NCI-H146 treated with DMSO at 0.1 percent for 48 hours (cell line): ENCODE data around the gene CLDN9.

ENCODE experiments used
- DNase-seq: peaks from one replicate; lab custom pipeline; 2025; ENCODE audit not compliant: unreplicated experiment; lab: John Stamatoyannopoulos, UW

Gene CLDN9

GRCh38 chr16:3012828-3013420 lies at the start of gene CLDN9:
TSS of gene CLDN9 (plus strand) at chr16:3012923. CDS start at chr16:3013363, 440 bp downstream.
- peak; percentile 78 for DNase-seq

GRCh38 chr16:2963074-2963722 lies 49.5 kb upstream of the CLDN9 start:
- DNase-seq: no peak

DNA sequence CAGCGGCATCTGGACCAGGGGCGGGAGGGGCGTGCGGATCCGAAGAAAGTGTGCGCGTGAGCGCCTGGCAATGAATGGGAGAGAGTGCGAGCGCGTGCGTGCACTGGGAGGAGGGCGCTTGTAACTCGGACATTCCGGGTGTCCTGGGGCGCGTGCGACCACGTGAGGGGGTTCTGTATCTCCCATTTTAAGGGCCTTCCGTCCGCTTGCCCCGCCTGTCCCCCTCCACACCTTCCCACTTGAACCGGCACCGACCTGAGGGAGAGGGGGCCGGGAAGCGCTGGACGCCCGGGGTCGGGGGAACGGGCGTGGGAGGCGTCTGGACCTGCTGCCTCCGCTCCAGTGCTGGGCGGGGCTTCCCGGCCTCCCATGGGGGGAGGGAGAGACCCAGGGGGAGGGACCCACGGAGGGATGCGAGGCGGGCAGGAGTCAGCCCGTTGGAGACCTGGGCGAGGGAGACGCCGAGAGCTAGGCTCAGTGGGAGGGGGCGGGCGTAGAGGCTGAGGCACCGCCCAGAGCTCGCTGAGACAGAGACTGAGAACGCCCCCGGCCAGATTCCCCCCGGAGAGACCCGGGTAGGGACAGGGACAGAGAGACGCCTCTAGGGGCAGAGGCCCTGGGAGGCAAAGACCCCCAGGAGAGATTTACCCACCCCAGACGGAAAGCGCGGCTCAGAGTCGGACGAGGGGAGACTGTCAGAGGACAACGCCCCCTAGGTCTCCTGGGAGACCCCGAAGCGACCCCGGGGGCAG lies 48.8 kb upstream of the CLDN9 start, which contains the start of gene KREMEN2:
Gene KREMEN2 (plus strand): TSS at position 553 of the 752 bp plus-strand sequence. CDS start 246 bp downstream, outside the sequence.
- DNase-seq: peak; percentile 85

DNA sequence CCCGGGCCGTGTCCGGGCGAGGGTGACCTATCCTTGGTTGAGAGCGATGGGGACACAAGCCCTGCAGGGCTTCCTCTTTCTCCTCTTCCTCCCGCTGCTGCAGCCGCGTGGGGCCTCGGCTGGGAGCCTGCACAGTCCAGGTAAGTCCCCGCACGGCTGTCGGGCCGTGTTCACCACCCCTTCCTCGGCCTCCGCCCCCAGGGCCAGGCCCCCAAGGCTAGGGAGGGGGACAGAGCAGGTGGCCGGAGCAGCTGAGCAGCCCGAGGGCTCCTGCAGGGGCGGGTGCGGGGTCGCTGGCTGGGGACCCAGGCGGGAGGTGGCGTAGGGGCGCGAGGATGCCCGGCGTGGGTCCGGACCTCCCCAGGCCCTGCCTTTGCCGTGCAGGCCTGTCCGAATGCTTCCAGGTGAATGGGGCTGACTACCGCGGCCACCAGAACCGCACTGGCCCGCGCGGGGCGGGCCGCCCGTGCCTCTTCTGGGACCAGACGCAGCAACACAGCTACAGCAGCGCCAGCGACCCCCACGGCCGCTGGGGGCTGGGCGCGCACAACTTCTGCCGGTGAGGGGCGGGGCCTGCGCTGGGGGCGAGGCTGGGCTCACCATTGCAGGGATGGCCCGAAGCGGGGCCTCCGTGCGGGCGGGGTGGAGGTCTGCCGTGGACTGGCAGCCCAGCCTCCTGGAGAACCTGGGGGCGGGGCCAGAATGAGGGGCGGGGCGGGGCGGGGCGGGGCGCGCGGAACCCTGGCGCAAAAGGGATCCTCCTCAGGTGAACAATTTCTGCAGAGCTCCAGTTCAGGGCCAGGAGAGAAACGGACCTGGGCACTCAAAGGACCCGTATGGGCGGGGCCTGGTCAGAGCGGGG lies 48.0 kb upstream of the CLDN9 start:
- DNase-seq: peak; percentile 84

GRCh38 chr16:2966043-2966807 lies 46.5 kb upstream of the CLDN9 start:
- DNase-seq: no peak

DNA sequence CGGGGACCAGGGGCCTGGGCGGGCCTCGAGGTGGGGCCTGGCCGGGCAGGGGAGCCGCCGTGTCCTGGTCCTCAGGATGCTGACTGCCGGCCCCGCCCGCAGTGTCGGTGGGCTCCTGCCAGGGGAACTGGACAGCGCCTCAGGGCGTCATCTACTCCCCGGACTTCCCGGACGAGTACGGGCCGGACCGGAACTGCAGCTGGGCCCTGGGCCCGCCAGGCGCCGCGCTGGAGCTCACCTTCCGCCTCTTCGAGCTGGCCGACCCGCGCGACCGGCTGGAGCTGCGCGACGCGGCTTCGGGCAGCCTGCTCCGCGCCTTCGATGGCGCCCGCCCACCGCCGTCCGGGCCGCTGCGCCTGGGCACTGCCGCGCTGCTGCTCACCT lies 45.9 kb upstream of the CLDN9 start:
- DNase-seq: no peak

DNA sequence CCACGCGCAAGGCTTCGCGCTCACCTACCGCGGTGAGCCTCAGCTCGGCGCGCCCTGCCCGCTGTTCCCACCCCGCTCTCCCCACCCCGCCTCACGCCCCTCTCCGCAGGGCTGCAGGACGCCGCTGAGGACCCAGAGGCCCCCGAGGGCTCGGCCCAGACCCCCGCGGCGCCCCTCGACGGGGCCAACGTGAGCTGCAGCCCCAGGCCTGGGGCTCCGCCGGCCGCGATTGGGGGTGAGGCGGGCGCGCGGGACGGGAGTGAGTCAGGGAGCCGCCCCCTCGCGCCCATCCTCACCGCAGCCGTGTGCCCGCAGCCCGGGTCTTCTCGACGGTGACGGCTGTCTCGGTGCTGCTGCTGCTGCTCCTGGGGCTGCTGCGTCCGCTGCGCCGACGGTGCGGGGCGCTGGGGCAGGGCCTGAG lies 45.5 kb upstream of the CLDN9 start:
- DNase-seq: no peak

DNA sequence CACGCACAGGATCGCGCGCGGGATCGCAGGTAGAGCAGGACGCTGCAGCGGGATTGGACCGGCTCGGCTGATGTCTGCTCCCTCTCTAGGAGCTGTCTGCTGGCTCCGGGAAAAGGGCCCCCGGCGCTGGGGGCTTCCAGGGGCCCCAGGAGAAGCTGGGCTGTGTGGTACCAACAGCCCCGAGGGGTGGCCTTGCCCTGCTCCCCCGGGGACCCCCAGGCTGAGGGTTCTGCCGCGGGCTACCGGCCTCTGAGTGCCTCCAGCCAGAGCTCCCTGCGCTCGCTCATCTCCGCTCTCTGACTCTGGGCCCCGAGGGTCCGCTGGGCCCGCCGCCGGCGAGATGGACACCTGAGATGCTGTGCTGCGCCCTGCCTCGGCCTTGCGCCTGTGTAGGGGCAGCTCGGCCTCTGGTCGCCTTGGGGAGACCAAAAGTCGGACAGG lies 45.0 kb upstream of the CLDN9 start:
- no peak for DNase-seq

- DNase-seq: no peak
Measured at GRCh38 chr16:2968368-2968737, 44.4 kb upstream of the CLDN9 start.

DNA sequence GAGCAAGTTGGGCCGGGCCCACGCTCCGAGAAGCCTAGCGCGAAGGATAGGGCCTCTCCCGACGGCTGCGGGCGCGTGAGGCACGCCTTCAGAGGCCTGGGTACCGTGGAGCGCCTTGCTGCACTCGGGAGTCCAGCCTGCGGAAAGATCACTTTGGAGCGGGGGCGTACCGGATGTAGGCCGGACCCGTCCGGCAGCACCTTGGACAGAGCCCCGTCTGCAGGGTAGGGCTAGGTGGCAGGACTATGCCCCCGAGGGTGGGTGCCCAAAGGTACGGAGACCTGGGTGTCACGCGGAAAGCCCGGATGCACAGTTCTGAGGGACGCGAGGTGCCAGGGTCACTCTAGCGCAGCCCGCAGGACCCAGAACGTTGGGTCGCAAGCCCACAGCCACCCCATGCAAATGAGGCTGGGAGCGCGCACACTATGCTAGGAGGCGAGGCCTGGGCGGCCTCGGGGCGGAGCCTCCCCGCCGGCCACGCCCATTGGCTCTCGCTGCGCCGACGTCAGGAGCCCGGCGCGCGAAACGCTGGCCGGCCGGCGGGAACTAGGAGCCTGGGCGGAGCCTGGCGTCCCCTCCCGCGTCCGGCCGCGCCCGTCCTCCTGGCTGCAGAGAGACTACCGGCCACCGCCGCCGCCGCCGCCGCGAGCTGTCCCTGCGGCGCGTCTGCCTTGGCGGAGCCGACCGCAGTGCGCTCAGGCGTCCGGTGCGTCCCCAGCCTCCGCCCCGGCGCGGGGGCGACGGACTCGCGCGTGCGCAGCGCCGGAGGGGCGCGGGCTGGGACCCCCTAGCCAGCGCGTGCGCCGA lies 43.8 kb upstream of the CLDN9 start, which contains the start of gene PAQR4:
Gene PAQR4 (plus strand): TSS at position 611 of the 807 bp plus-strand sequence. CDS start 327 bp downstream, outside the sequence.
- peak; percentile 81 for DNase-seq

- DNase-seq: peak; percentile 59
Measured at GRCh38 chr16:2969545-2970521, 42.9 kb upstream of the CLDN9 start.

GRCh38 chr16:2970563-2970962 lies 42.2 kb upstream of the CLDN9 start:
- DNase-seq: no peak

GRCh38 chr16:2971134-2971984 lies 41.4 kb upstream of the CLDN9 start:
- no peak for DNase-seq

DNA sequence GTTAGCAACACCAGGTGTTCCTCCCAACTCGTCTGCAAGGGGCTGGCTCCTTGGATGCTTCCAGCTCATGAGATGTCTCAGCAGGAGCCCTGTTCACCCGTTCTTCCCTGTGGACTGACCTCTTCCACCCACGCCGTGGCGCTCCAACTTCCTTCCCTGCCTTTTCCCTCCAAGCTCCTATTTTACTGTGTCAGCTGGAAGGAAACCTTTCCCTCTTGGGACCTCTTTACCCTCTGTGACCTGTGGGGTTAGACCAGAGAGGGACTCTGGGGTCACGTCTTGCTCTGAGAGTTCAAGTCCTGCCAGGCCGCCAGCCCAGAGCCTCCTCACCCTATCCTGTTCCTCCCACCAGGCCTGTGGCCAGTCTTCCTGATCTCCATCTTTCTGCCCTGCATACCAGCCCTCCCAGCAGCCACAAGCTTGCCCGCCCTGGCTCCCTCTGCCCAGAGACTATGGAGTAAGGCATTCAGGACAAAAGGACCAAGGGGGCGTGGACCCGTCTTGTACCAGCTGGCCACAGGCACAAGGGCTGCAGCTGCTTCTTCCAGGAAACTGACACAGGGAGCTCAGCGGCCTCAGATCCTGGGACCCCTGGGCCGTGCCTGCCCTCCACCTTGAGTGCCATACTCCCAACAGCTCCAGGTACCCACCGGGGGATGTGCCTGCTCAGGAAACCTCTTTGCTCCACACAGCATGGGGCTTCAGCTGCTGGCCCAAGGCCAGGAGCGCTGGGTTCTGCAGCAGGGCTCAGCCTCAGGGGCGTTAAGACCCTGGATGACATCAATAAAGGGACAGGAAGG lies 40.5 kb upstream of the CLDN9 start:
- DNase-seq: no peak

- no peak for DNase-seq
Measured at GRCh38 chr16:2973093-2973492, 39.6 kb upstream of the CLDN9 start.

GRCh38 chr16:2973605-2974318 lies 39.0 kb upstream of the CLDN9 start:
- no peak for DNase-seq
